Measurements from ENCODE around the gene C1orf232.

The C1orf232 gene

DNA sequence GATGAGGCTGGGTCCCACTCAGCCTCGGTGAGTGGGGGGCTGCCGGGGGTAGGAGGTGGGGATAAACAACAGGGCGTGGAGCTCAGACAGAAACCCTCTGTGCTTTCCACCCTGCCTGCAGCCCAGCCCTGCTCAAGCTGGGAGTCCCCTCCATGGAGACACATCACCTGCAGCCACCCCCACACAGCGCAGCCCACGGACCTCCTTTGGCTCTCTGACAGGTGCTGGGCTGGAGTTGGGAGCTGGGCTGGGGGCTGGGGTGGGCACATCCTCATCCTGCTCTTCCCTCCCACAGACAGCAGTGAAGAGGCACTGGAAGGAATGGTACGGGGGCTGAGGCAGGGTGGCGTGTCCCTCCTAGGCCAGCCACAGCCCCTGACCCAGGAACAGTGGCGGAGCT lies 19.7 kb upstream of the C1orf232 start (continued):
- no peak for TF ChIP-seq SCRT1 (tag by site-specific recombination; IDR thresholded peaks at IDR 0.05; ENCODE audit: borderline replicate concordance)
- no peak for TF ChIP-seq ZFP37 (tag by site-specific recombination; IDR thresholded peaks at IDR 0.05)
- TF ChIP-seq KLF16 (tag by site-specific recombination; IDR thresholded peaks at IDR 0.05): no peak
- no peak for TF ChIP-seq ZNF792 (tag by site-specific recombination; IDR thresholded peaks at IDR 0.05)
- TF ChIP-seq, protein P1, sequence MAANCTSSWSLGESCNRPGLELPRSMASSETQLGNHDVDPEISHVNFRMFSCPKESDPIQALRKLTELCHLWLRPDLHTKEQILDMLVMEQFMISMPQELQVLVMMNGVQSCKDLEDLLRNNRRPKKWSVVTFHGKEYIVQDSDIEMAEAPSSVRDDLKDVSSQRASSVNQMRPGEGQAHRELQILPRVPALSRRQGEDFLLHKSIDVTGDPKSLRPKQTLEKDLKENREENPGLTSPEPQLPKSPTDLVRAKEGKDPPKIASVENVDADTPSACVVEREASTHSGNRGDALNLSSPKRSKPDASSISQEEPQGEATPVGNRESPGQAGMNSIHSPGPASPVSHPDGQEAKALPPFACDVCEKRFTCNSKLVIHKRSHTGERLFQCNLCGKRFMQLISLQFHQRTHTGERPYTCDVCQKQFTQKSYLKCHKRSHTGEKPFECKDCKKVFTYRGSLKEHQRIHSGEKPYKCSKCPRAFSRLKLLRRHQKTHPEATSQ (tag by site-specific recombination; IDR thresholded peaks at IDR 0.05): no peak
- TF ChIP-seq ZFHX2 (tag by site-specific recombination; conservative IDR thresholded peaks at IDR 0.05): peak; percentile 70
- TF ChIP-seq ZNF174 (tag by site-specific recombination; IDR thresholded peaks at IDR 0.05): no peak
- peak; percentile 69; the same call in 1 of the 2 replicates for TF ChIP-seq EGR2 (tag by site-specific recombination; IDR thresholded peaks at IDR 0.05; ENCODE audit: low read depth)

DNA sequence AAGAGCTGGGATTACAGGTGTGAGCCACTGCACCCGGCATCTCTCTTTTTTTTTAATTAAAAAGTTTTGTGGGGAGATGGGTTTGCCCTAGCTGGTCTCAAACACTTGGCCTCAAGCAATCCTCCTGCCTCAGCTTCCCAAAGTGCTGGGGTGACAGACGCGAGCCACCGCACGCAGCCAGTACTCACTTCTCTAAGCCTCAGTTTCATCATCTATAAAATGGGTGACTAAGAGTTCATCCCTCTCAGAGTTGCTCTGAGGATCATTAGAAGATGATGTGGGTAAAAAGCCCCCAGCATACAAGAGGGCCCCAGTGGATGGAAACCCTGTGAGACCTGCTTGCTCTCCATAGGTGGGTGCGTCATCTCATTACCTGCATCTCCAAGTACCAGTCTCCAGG lies 19.1 kb upstream of the C1orf232 start:
- POLR2A ChIA-PET: interaction anchor here (1.0 kb wide), 1 partner anchor 16 kb away, joined by 9 read pairs; the partner anchor contains the start of gene ZNF593OS
- CTCF ChIA-PET: interaction anchor here (1.2 kb wide), 1 partner anchor 12 kb away, joined by 5 read pairs; no protein-coding TSS in a partner anchor

More for the DNA sequence above, 19.1 kb upstream of the C1orf232 start:
- TF ChIP-seq ZFP69B (tag by site-specific recombination; IDR thresholded peaks at IDR 0.05) (no peak), ZNF433 (tag by site-specific recombination; IDR thresholded peaks at IDR 0.05; ENCODE audit: low read depth) (no peak), ZNF248 (tag by site-specific recombination; IDR thresholded peaks at IDR 0.05) (no peak), ZNF23 (tag by site-specific recombination; IDR thresholded peaks at IDR 0.05; ENCODE audit: borderline replicate concordance) (no peak), ZBTB20 (tag by site-specific recombination; IDR thresholded peaks at IDR 0.05) (no peak), ZNF169 (tag by site-specific recombination; IDR thresholded peaks at IDR 0.05) (no peak), ZNF488 (tag by site-specific recombination; IDR thresholded peaks at IDR 0.05) (no peak), ZBTB17 (tag by site-specific recombination; IDR thresholded peaks at IDR 0.05) (no peak), ZNF768 (tag by site-specific recombination; IDR thresholded peaks at IDR 0.05) (no peak), KLF7 (tag by site-specific recombination; IDR thresholded peaks at IDR 0.05; ENCODE audit: borderline replicate concordance) (no peak), ZNF223 (tag by site-specific recombination; IDR thresholded peaks at IDR 0.05) (no peak), ZNF521 (tag by site-specific recombination; IDR thresholded peaks at IDR 0.05) (no peak), ZNF449 (tag by site-specific recombination; IDR thresholded peaks at IDR 0.05) (no peak), ZNF791 (tag by site-specific recombination; IDR thresholded peaks at IDR 0.05) (no peak), YY1 (tag by site-specific recombination; IDR thresholded peaks at IDR 0.05) (no peak), REST (tag by site-specific recombination; IDR thresholded peaks at IDR 0.05) (no peak), ATF2 (tag by site-specific recombination; IDR thresholded peaks at IDR 0.05; ENCODE audit: low read depth) (no peak), ZNF18 (tag by site-specific recombination; IDR thresholded peaks at IDR 0.05) (no peak)
- Histone ChIP-seq H3K9me3 (ENCODE audit: control insufficient read depth, insufficient read depth, low read depth, low read length) (no peaks in the 10 kb centered on the region), H3K4me3 (ENCODE audit: low read depth, low read length) (no peak overlapping the region), H3K4me1 (ENCODE audit: control insufficient read depth, insufficient read depth, low read length) (no peaks in the 10 kb centered on the region), H3K27ac (ENCODE audit: extremely low read depth, low read depth, low read length) (no peak overlapping the region), H3K36me3 (ENCODE audit: control insufficient read depth in 2 of 2, insufficient read depth in 1 of 2, low read length in 2 of 2) (no peaks in the 10 kb centered on the region)

Data from HEK293 (cell line).